Measurements from ENCODE around the gene SGMS2. TPM values are rescaled to one million over a fixed set of nuclear protein-coding genes. Genes with fewer than 3 reads are reported as not detected.

Gene SGMS2
- total and polyA plus RNA-seq, 10 donors = 0.20 to 35.5 (median 4.9) TPM

- DNase-seq = no peak
- Histone ChIP-seq H3K4me3 (no peak overlapping the region), H3K4me1 (no peaks in the 10 kb centered on the region), H3K27ac (no peak overlapping the region), H3K9me3 (no peaks in the 10 kb centered on the region), H3K36me3 (peaks cover 0 to 63% (median 32%) of the 10 kb centered on the region in 6 donors), H3K27me3 (replicated peaks in 1 of 7) (no peaks in the 10 kb centered on the region)
- TF ChIP-seq POLR2AphosphoS5 (IDR thresholded peaks at IDR 0.05) = no peak
- no peak for TF ChIP-seq POLR2A (IDR thresholded peaks at IDR 0.05)
- TF ChIP-seq CTCF (IDR thresholded peaks at IDR 0.05 in 8 of 11, conservative IDR thresholded peaks at IDR 0.05 in 3 of 11) = no peak
- 96 to 98% (median 97%) methylated on average over 3 of the region's 3 CpGs for WGBS, 5 donors
- intact Hi-C loops (cut with DNase I; ENCODE audit: low total_unique reads) = no loop called here
These were observed 121.1 kb downstream of the SGMS2 start for GRCh38 chr4:107945809-107946208.

GRCh38 chr4:107950746-107951540 lies 126.2 kb downstream of the SGMS2 start:
- intact Hi-C loops (cut with DNase I; ENCODE audit: low total_unique reads) = no loop called here
- DNase-seq = no peak
- Histone ChIP-seq H3K36me3 (peaks cover 0 to 84% (median 35%) of the 10 kb centered on the region in 6 donors), H3K27ac (no peak overlapping the region), H3K4me3 (no peak overlapping the region), H3K4me1 (no peaks in the 10 kb centered on the region), H3K9me3 (peaks cover 0 to 14% (median 11%) of the 10 kb centered on the region in 8 donors), H3K27me3 (replicated peaks in 1 of 7) (no peaks in the 10 kb centered on the region)
- TF ChIP-seq POLR2A (IDR thresholded peaks at IDR 0.05) = no peak
- no peak for TF ChIP-seq CTCF (IDR thresholded peaks at IDR 0.05 in 8 of 11, conservative IDR thresholded peaks at IDR 0.05 in 3 of 11)
- TF ChIP-seq POLR2AphosphoS5 (IDR thresholded peaks at IDR 0.05) = no peak
- WGBS, 5 donors = 89 to 99% (median 94%) methylated on average over 2 of the region's 2 CpGs

- TF ChIP-seq POLR2A (IDR thresholded peaks at IDR 0.05) = no peak
- no peak for TF ChIP-seq CTCF (IDR thresholded peaks at IDR 0.05 in 8 of 11, conservative IDR thresholded peaks at IDR 0.05 in 3 of 11)
- intact Hi-C loops (cut with DNase I; ENCODE audit: low total_unique reads) = no loop called here
- Histone ChIP-seq H3K27me3 (replicated peaks in 1 of 7) (no peaks in the 10 kb centered on the region), H3K36me3 (peaks cover 0 to 78% (median 35%) of the 10 kb centered on the region in 6 donors), H3K4me3 (no peak overlapping the region), H3K4me1 (no peaks in the 10 kb centered on the region), H3K27ac (no peak overlapping the region), H3K9me3 (peaks cover 0 to 20% (median 17%) of the 10 kb centered on the region in 8 donors)
- DNase-seq = no peak
These were observed 126.8 kb downstream of the SGMS2 start for GRCh38 chr4:107951551-107951950.

GRCh38 chr4:107956011-107956410 lies 131.3 kb downstream of the SGMS2 start:
- Histone ChIP-seq H3K4me3 (no peak overlapping the region), H3K36me3 (peaks cover 0 to 34% (median 6%) of the 10 kb centered on the region in 6 donors), H3K9me3 (peaks cover 0 to 41% (median 31%) of the 10 kb centered on the region in 8 donors), H3K4me1 (no peaks in the 10 kb centered on the region), H3K27ac (no peak overlapping the region), H3K27me3 (replicated peaks in 1 of 7) (no peaks in the 10 kb centered on the region)
- no peak for TF ChIP-seq POLR2A (IDR thresholded peaks at IDR 0.05)
- no peak for TF ChIP-seq CTCF (IDR thresholded peaks at IDR 0.05 in 8 of 11, conservative IDR thresholded peaks at IDR 0.05 in 3 of 11)
- TF ChIP-seq POLR2AphosphoS5 (IDR thresholded peaks at IDR 0.05) = no peak
- DNase-seq = no peak
- 83 to 92% (median 88%) methylated on average over 1 of the region's 1 CpG for WGBS, 5 donors
- intact Hi-C loops (cut with DNase I; ENCODE audit: low total_unique reads) = no loop called here
